ENCODE data around the gene DRAXIN. TPM values are rescaled to one million over a fixed set of nuclear protein-coding genes. Genes with fewer than 3 reads are reported as not detected.

DRAXIN gene
- total RNA-seq, 2 donors from 2014 or later, result 0.05 to 0.51 TPM

DNA sequence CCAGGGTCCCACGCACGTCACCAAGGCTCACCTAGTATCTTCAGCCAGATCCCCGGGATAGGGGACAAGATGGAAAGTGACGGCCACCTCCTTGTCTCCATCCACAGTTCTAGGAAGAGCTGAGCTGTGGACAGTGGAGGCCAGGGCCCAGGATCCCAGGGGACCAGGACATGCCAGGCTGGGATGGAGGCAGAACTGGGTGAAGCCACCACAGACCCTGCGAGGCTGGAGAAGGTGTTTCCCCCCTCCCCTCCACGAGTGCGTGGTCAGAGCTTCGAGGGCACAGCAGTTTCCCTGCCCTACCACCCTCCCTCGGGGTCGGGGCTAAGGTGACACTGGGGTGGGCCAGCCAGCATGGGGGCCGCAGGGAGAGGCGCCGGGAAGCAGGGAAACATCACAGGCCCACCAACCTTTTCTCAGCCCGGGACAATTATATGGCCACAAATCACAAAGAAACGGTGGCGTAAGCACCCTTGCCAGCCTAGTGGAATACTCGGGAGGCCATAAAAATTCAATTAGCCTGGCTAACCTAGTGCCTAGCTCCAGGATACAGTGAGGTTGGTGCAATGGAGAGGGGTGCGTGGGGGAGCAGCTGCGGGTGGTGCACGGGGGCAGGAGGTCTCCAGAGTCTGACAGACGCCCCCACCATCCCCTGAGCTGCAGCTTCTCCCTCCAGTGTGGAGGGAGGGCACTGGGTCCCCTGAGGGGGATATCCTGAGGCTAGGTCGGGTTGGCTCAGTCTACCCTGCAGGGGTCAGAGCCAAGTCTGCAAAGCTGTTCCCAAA, 13.4 kb downstream of the DRAXIN start:
- WGBS, result 68% methylated on average over 21 of the region's 22 CpGs
- TF ChIP-seq, protein P1, sequence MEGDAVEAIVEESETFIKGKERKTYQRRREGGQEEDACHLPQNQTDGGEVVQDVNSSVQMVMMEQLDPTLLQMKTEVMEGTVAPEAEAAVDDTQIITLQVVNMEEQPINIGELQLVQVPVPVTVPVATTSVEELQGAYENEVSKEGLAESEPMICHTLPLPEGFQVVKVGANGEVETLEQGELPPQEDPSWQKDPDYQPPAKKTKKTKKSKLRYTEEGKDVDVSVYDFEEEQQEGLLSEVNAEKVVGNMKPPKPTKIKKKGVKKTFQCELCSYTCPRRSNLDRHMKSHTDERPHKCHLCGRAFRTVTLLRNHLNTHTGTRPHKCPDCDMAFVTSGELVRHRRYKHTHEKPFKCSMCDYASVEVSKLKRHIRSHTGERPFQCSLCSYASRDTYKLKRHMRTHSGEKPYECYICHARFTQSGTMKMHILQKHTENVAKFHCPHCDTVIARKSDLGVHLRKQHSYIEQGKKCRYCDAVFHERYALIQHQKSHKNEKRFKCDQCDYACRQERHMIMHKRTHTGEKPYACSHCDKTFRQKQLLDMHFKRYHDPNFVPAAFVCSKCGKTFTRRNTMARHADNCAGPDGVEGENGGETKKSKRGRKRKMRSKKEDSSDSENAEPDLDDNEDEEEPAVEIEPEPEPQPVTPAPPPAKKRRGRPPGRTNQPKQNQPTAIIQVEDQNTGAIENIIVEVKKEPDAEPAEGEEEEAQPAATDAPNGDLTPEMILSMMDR (IDR thresholded peaks at IDR 0.05), result no peak
- TF ChIP-seq POLR2A (IDR thresholded peaks at IDR 0.05) (no peak), POLR2AphosphoS5 (IDR thresholded peaks at IDR 0.05) (no peak)

DNA sequence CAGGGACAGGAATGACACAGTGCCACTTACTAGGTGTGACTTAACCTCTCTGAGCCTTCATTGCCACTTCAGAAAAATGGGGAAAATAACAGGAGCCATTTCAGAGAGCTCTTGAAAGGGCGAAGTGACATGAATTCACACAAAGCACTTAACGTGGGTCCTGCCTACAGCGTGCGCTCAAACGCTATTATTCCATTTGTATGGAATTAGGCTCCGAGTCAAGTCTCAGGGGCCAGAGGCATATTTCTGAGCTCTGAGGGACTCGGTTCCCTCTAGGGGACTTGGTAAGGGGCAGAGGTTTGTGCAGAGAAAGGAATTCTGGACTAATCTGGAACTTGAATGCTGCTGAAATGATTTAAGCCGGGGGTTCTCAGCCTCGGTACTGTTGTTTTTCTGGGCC, 14.1 kb downstream of the DRAXIN start:
- no peak for DNase-seq (ENCODE audit: low spot score)
- TF ChIP-seq POLR2A (IDR thresholded peaks at IDR 0.05), result no peak
- 88% methylated on average over 9 of the region's 9 CpGs for WGBS

More for the DNA sequence above, 13.4 kb downstream of the DRAXIN start:
- Histone ChIP-seq H3K27ac (no peak overlapping the region), H3K27me3 (replicated peaks; ENCODE audit: insufficient read depth) (no peaks in the 10 kb centered on the region), H3K36me3 (no peaks in the 10 kb centered on the region), H3K4me1 (replicated peaks) (no peaks in the 10 kb centered on the region), H3K9me3 (no peaks in the 10 kb centered on the region), H3K4me3 (no peak overlapping the region)
- no peak for DNase-seq (ENCODE audit: low spot score)
- intact Hi-C loops (cut with DNase I), result no loop called here

DNA sequence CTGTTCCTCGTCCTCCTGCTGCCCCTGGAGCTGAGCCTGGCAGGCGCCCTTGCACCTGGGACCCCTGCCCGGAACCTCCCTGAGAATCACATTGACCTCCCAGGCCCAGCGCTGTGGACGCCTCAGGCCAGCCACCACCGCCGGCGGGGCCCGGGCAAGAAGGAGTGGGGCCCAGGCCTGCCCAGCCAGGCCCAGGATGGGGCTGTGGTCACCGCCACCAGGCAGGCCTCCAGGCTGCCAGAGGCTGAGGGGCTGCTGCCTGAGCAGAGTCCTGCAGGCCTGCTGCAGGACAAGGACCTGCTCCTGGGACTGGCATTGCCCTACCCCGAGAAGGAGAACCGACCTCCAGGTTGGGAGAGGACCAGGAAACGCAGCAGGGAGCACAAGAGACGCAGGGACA, 14.8 kb downstream of the DRAXIN start:
- no peaks in the 10 kb centered on the region for H3K36me3 ChIP-seq
- intact Hi-C loops (cut with DNase I), result no loop called here
- no peaks in the 10 kb centered on the region for H3K9me3 ChIP-seq
- WGBS, result 92% methylated on average over 12 of the region's 14 CpGs
- H3K27me3 ChIP-seq (replicated peaks; ENCODE audit: insufficient read depth), result no peaks in the 10 kb centered on the region
- H3K27ac ChIP-seq, result no peak overlapping the region
- H3K4me3 ChIP-seq, result no peak overlapping the region
- no peak for DNase-seq (ENCODE audit: low spot score)
- H3K4me1 ChIP-seq (replicated peaks), result no peaks in the 10 kb centered on the region
- TF ChIP-seq POLR2A (IDR thresholded peaks at IDR 0.05), result no peak
- no peak for TF ChIP-seq POLR2AphosphoS5 (IDR thresholded peaks at IDR 0.05)
- TF ChIP-seq, protein P1 (IDR thresholded peaks at IDR 0.05), result no peak

More for the DNA sequence above, 14.1 kb downstream of the DRAXIN start:
- Histone ChIP-seq H3K36me3 (no peaks in the 10 kb centered on the region), H3K4me3 (no peak overlapping the region), H3K27me3 (replicated peaks; ENCODE audit: insufficient read depth) (no peaks in the 10 kb centered on the region), H3K9me3 (no peaks in the 10 kb centered on the region), H3K27ac (no peak overlapping the region), H3K4me1 (replicated peaks) (no peaks in the 10 kb centered on the region)
- intact Hi-C loops (cut with DNase I), result no loop called here

DNA sequence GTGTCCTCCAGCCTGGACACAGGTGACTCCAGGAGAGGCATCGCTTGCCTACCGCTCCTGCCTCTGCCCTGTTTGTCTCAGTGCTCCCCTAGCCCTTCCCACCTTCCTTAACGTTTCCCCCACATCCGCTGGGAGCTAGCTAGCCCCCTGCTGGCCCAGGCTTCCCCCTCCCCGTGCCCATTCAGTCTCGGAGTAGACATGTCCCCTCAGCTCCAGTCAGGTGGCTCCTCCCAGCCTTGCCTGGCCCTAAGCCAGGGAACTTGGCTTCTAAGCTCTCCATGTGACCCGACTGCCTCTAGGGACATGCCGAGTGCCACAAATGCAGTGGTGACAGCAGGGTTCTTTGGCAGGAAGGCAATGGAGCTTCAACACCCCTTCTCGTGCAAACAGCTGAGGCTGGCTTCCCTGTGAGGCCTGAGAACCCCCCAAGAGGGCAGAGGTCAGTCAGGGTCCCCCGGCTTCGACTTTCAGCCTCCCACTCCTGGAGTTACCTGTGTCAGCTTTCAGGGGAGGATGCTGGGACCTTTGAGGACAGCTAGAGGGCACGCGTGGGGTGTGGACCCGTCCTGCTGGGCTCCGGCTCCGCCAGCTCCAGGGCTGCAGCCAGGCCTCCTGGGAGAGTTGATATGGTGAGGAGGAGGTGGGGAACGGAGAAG, 16.2 kb downstream of the DRAXIN start:
- Histone ChIP-seq H3K4me3 (no peak overlapping the region), H3K36me3 (no peaks in the 10 kb centered on the region), H3K27me3 (replicated peaks; ENCODE audit: insufficient read depth) (no peaks in the 10 kb centered on the region), H3K4me1 (replicated peaks) (no peaks in the 10 kb centered on the region), H3K9me3 (no peaks in the 10 kb centered on the region), H3K27ac (no peak overlapping the region)
- peak; percentile 69 for DNase-seq (ENCODE audit: low spot score)
- intact Hi-C loops (cut with DNase I), result no loop called here
- 54% methylated on average over 17 of the region's 17 CpGs for WGBS
- peak; percentile 32 for TF ChIP-seq POLR2AphosphoS5 (IDR thresholded peaks at IDR 0.05)
- TF ChIP-seq, protein P1 (IDR thresholded peaks at IDR 0.05), result no peak
- no peak for TF ChIP-seq POLR2A (IDR thresholded peaks at IDR 0.05)

DNA sequence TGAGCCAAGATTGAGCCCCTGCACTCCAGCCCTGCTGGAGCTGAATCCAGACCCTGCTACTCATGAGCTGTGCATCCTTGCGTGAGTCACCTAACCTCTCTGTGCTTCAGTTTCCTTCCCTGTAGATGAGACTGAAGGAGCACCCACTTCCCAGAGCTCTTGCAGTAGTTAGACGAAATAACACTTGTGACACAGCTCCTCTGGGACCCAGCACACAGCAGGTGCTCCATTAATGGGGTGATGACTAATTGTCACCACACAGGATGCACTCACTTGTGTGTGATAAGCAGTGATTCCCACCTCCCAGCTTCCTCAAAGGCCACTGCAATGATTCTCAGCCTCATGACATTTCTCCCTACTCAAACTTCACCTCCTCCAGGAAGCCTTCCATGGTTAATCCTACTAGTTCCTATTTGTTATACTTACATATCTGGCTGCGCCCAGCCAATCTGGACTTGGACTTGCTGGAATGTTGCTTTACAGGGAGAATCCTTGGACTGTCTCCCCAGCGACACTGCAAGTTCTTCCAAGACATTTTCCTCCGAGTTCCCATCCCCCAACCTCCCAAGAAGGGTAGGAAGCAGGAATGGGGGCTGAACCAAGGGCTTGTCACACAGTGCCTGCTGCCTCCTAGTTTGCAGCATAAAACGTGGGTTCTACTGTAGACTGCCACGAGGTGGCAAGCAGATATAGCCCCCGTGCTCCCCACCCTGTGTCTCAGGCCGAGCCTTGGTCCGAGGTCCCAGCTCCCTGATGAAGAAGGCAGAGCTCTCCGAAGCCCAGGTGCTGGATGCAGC, 17.2 kb downstream of the DRAXIN start:
- Histone ChIP-seq H3K27me3 (replicated peaks; ENCODE audit: insufficient read depth) (no peaks in the 10 kb centered on the region), H3K27ac (no peak overlapping the region), H3K9me3 (no peaks in the 10 kb centered on the region), H3K4me1 (replicated peaks) (no peaks in the 10 kb centered on the region), H3K36me3 (no peaks in the 10 kb centered on the region), H3K4me3 (no peak overlapping the region)
- TF ChIP-seq POLR2AphosphoS5 (IDR thresholded peaks at IDR 0.05), result no peak
- TF ChIP-seq, protein P1 (IDR thresholded peaks at IDR 0.05), result no peak
- TF ChIP-seq POLR2A (IDR thresholded peaks at IDR 0.05), result no peak
- intact Hi-C loops (cut with DNase I), result no loop called here
- DNase-seq (ENCODE audit: low spot score), result no peak
- WGBS, result 81% methylated on average over 11 of the region's 11 CpGs
